Type B pancreatic cell (in vitro differentiated cells): ENCODE results near the gene OSM. TPM values are rescaled to one million over a fixed set of nuclear protein-coding genes. Genes with fewer than 3 reads are reported as not detected.
A peak's percentile ranks its signal among the peaks of the same experiment; 100 is the strongest.

Experiments used
- DNase-seq: peaks from one replicate; pipeline ENCODE4 v3.0.0; 2021; ENCODE audit warnings: mixed read lengths; ENCODE audit not compliant: unreplicated experiment; ENCODE audit errors: extremely low spot score
- H3K27ac Mint-ChIP-seq: 2 replicates; pipeline ENCODE4 v1.8.0; 2021; ENCODE audit warnings: mild to moderate bottlenecking, mixed read lengths
- H3K27me3 Mint-ChIP-seq: 2 replicates; pipeline ENCODE4 v1.8.0; 2021; ENCODE audit warnings: mixed read lengths
- H3K36me3 Mint-ChIP-seq: 2 replicates; pipeline ENCODE4 v1.8.0; 2021; ENCODE audit warnings: mixed read lengths
- H3K4me1 Mint-ChIP-seq: one replicate; pipeline ENCODE4 v1.8.0; 2021; ENCODE audit warnings: mixed read lengths; ENCODE audit not compliant: unreplicated experiment
- H3K4me3 Mint-ChIP-seq: 2 replicates; pipeline ENCODE4 v1.8.0; 2021; ENCODE audit warnings: mild to moderate bottlenecking, mixed read lengths
- H3K9me3 Mint-ChIP-seq: 2 replicates; pipeline ENCODE4 v1.8.0; 2021; ENCODE audit warnings: mixed read lengths
- total RNA-seq: library from RNA; stranded (reverse); gene quantifications from 2 replicates; pipeline ENCODE4 v1.2.1, GENCODE V29; 2021; ENCODE audit warnings: low replicate concordance
- TF ChIP-seq, protein P1 (sequence below): fragments of 200-600 bp; sonication (generic); conservative IDR thresholded peaks from 2 replicates; pipeline ENCODE4 v1.5.0; 2021; ENCODE audit warnings: antibody characterized with exemption, mild to moderate bottlenecking

OSM gene
- total RNA-seq, 1 donor from 2014 or later, result not detected

DNA sequence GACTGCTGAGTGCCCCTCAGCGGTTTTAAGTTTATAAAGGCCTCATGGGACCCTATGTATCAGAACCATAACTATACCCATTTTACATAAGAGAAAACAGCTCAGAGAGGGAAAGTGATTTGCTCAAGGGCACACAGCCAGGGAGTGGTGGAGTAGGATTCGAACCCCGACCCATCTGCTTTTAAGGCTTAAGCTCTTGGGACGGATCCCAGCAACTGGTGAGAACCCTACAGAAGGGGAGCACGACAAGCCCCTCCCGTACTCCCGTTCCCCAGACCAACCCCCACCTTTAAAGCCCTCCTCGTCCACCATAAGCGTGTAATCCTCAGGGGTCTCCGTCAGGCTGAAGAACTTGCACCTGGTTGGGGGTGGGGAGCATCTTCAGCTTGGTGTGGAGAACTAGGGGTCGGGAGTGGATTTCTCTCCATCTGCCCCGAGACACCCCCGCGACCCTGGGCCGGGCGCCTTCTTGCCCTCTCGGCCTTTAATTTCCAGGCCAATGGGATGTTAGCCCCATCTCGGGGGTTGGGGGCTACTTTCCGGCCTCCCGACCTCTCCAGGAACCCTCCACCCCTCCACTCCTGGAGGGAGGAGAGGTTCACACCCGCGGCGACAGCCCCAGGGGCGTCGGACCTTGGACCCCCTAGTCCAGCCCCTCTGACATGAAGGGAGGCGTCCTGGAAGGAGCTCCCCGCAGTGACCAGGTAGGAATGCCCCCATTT is 21.9 kb upstream of the OSM start:
- peaks cover 7% of the 10 kb centered on the region for H3K36me3 Mint-ChIP-seq
- peak overlapping the region; percentile 90 for H3K27ac Mint-ChIP-seq
- H3K9me3 Mint-ChIP-seq, result no peaks in the 10 kb centered on the region
- H3K4me3 Mint-ChIP-seq, result peak overlapping the region; percentile 87
- TF ChIP-seq, protein P1, sequence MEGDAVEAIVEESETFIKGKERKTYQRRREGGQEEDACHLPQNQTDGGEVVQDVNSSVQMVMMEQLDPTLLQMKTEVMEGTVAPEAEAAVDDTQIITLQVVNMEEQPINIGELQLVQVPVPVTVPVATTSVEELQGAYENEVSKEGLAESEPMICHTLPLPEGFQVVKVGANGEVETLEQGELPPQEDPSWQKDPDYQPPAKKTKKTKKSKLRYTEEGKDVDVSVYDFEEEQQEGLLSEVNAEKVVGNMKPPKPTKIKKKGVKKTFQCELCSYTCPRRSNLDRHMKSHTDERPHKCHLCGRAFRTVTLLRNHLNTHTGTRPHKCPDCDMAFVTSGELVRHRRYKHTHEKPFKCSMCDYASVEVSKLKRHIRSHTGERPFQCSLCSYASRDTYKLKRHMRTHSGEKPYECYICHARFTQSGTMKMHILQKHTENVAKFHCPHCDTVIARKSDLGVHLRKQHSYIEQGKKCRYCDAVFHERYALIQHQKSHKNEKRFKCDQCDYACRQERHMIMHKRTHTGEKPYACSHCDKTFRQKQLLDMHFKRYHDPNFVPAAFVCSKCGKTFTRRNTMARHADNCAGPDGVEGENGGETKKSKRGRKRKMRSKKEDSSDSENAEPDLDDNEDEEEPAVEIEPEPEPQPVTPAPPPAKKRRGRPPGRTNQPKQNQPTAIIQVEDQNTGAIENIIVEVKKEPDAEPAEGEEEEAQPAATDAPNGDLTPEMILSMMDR, result no peak
- H3K27me3 Mint-ChIP-seq, result no peaks in the 10 kb centered on the region
- no peak for DNase-seq
- peaks cover 9% of the 10 kb centered on the region for H3K4me1 Mint-ChIP-seq

DNA sequence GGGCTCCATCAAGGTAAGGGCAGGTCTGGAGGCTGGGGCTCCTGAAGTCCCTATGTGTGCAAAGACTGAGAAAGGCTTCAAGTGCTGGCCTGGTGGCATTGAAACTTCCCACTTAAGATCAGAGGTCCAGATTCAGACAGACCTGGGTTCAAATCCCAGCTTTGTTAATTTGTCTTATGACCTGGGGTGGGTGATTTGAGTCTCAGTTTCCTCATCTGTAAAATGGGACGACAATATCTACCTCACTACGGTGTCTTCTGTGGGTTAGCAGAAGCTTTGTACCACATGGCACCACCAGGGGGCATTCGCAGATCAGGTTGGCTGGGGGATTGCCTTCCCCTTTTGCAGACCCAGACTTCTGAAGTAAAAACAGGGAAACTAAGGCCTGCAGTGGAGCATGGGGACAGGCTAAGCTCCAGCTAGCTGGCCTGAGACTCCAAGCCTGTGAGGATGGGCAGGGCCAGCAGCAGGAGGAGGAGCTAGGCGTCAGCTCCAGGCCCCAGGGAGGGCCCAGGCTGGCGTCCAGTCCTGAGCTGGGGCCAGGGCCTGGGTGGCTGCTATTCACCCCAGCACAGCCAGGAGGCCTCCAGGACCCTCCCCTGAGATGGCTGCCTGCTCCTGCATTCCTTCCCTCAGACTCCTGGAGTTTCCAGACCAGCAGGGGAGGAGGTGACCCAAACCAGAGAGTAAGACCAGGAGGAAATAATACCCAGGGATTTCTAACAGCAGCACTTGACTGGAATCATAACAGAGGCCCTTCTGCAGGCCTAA is 21.2 kb upstream of the OSM start:
- Mint-ChIP-seq H3K9me3 (no peaks in the 10 kb centered on the region), H3K4me1 (peaks cover 9% of the 10 kb centered on the region), H3K27ac (peak overlapping the region; percentile 90), H3K36me3 (no peaks in the 10 kb centered on the region), H3K4me3 (peak overlapping the region; percentile 87), H3K27me3 (no peaks in the 10 kb centered on the region)
- TF ChIP-seq, protein P1, result peak; percentile 83
- DNase-seq, result peak; percentile 82

DNA sequence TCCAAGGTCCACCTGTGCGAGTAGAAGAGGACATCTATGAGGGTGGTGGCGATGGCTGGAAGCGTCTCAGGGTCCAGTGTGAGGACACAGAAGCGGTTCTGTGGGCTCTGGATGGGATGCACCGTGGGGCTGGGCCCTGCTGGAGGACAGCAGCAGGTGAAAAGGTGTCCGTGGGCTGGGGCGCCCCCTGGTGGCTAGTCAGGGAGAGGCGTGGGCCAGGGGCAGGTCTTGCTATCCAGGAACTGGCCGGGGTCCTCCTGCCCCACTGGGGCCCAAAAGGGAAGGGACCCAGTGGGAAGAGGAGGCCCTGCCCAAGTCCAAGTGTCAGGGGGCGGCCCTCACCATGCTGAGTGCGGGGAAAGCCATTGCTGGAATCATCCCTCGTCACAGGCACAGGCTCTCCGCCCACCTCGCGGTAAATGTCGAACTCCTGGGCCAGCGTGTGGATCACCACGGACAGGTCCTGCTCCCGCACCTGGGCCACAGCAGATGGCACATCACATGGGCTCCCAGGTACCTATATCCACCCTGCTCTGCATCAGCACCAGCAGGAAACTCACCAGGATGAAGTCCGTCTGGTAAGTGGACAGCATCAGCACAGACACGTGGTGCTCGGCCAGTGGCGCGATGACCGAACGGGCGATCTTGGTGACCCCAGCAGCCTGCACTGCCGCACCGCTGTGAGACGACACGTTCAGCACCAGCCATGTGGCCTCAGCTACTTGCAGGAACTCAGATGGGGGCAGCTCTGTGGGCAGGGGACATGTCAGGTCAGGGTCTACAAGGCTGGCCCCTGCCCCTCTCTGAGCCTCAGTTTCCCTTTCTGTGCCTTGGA is 20.4 kb upstream of the OSM start:
- H3K4me3 Mint-ChIP-seq, result no peak overlapping the region
- no peaks in the 10 kb centered on the region for H3K27me3 Mint-ChIP-seq
- H3K4me1 Mint-ChIP-seq, result peaks cover 9% of the 10 kb centered on the region
- TF ChIP-seq, protein P1, result peak; percentile 93
- H3K36me3 Mint-ChIP-seq, result no peaks in the 10 kb centered on the region
- DNase-seq, result peak; percentile 86
- no peaks in the 10 kb centered on the region for H3K9me3 Mint-ChIP-seq
- H3K27ac Mint-ChIP-seq, result no peak overlapping the region

DNA sequence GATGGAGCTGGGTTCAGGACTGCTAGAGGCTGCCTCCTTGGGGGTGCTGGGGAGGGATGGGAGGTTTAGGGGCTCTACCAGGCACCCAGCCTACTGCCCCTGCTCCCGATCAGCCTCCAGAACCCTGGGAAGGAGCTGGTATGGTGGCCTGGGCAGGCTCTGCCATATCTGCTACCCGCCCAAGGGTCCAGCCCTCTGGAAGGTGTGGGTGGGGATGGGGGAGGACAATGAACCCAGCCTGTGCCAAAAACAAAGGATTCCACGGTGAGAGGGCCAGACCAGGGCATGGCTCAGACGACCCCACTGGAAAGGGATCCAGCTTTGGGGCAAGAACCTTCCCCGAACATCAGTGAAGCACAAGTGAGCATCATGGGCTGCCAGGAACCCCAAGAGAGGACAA is 19.7 kb upstream of the OSM start:
- Mint-ChIP-seq H3K27ac (no peak overlapping the region), H3K4me1 (peaks cover 9% of the 10 kb centered on the region), H3K9me3 (no peaks in the 10 kb centered on the region), H3K36me3 (no peaks in the 10 kb centered on the region), H3K27me3 (no peaks in the 10 kb centered on the region), H3K4me3 (no peak overlapping the region)
- no peak for DNase-seq
- TF ChIP-seq, protein P1, result no peak

DNA sequence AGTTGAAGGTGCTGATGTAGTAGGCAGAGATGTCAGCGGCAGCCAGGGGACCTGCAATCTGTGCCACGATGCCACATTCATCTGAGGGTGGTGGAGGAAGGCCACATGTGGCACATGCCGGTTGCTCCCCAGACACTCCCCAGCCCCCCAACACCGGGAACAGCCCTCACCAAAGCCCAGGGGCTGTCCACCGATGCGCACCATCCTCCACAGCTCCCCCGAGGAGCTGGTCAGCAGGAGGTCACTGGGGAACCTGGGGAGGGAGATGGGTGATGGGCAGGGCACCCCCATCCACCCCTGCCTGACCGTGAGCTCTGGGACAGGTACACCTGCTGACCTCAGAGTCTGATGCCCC is 19.2 kb upstream of the OSM start:
- Mint-ChIP-seq H3K27me3 (no peaks in the 10 kb centered on the region), H3K27ac (no peak overlapping the region), H3K4me1 (peaks cover 9% of the 10 kb centered on the region), H3K4me3 (no peak overlapping the region), H3K9me3 (no peaks in the 10 kb centered on the region), H3K36me3 (no peaks in the 10 kb centered on the region)
- TF ChIP-seq, protein P1, result no peak
- DNase-seq, result no peak
